Kidney epithelial cell (primary cell): ENCODE measurements around the gene CLTA. TPM values are rescaled to one million over a fixed set of nuclear protein-coding genes. Genes with fewer than 3 reads are reported as not detected.

Experiments used
- DNase-seq: peaks from one replicate; pipeline ENCODE4 v3.0.0-alpha.2; 2010; ENCODE audit warnings: low read depth
- H3K27me3 ChIP-seq: 2 replicates; pipeline ENCODE4 v1.6.0; 2011; ENCODE audit warnings: low read length; ENCODE audit not compliant: control insufficient read depth, insufficient read depth
- H3K36me3 ChIP-seq: 2 replicates; pipeline ENCODE4 v1.5.1; 2011; ENCODE audit warnings: low read length; ENCODE audit not compliant: control insufficient read depth, insufficient read depth
- H3K4me3 ChIP-seq: 2 replicates; pipeline ENCODE4 v1.5.1; 2011; ENCODE audit warnings: low read depth, mild to moderate bottlenecking, control low read depth, low read length
- CTCF ChIP-seq: IDR thresholded peaks from 2 replicates; pipeline ENCODE4 v1.5.1; 2011; ENCODE audit warnings: mild to moderate bottlenecking, moderate library complexity, low read length, control low read depth, inconsistent platforms; ENCODE audit not compliant: insufficient read depth, poor library complexity, severe bottlenecking
- total RNA-seq: library from RNA; depleted of rRNA; stranded (reverse); fragments of >200 nt; gene quantifications from 2 replicates; pipeline ENCODE4 v1.2.3, GENCODE V29; 2015

Gene CLTA
- total RNA-seq, 1 donor from 2014 or later = 576 TPM

GRCh38 chr9:36166168-36166927 is 24.4 kb upstream of the CLTA start:
- H3K36me3 ChIP-seq = no peaks in the 10 kb centered on the region
- peak overlapping the region; percentile 26 for H3K4me3 ChIP-seq
- peak; percentile 71 for TF ChIP-seq CTCF
- DNase-seq = no peak
- H3K27me3 ChIP-seq = no peaks in the 10 kb centered on the region

- no peak for TF ChIP-seq CTCF
- Histone ChIP-seq H3K27me3 (no peaks in the 10 kb centered on the region), H3K4me3 (no peak within 1 kb of the TSS), H3K36me3 (no peaks in the 10 kb centered on the region)
- DNase-seq = no peak
Measured at GRCh38 chr9:36169166-36169565, 21.6 kb upstream of the CLTA start, which contains the start of gene CCIN. Gene CCIN (plus strand): TSS chr9:36169388. CDS start chr9:36169503, 115 bp downstream.

- H3K36me3 ChIP-seq = no peaks in the 10 kb centered on the region
- no peak for DNase-seq
- no peaks in the 10 kb centered on the region for H3K27me3 ChIP-seq
- no peak overlapping the region for H3K4me3 ChIP-seq
- TF ChIP-seq CTCF = no peak
Measured at GRCh38 chr9:36169708-36170107, 21.0 kb upstream of the CLTA start.

GRCh38 chr9:36170531-36170930 is 20.2 kb upstream of the CLTA start:
- DNase-seq = no peak
- Histone ChIP-seq H3K36me3 (no peaks in the 10 kb centered on the region), H3K4me3 (no peak overlapping the region), H3K27me3 (no peaks in the 10 kb centered on the region)
- TF ChIP-seq CTCF = no peak

- DNase-seq = no peak
- no peak for TF ChIP-seq CTCF
- Histone ChIP-seq H3K36me3 (no peaks in the 10 kb centered on the region), H3K27me3 (no peaks in the 10 kb centered on the region), H3K4me3 (no peak overlapping the region)
Measured at GRCh38 chr9:36173861-36174260, 16.9 kb upstream of the CLTA start.

- H3K27me3 ChIP-seq = no peaks in the 10 kb centered on the region
- TF ChIP-seq CTCF = no peak
- H3K36me3 ChIP-seq = no peaks in the 10 kb centered on the region
- H3K4me3 ChIP-seq = no peak overlapping the region
- DNase-seq = no peak
Measured at GRCh38 chr9:36174271-36174670, 16.4 kb upstream of the CLTA start.
